ENCODE results near the gene OXSR1.

- TF ChIP-seq POLR2A (IDR thresholded peaks at IDR 0.05) (no peak), CTCF (IDR thresholded peaks at IDR 0.05) (no peak)
Measured at GRCh38 chr3:38148311-38148882, 16.9 kb upstream of the OXSR1 start.

Data from Peyer's patch (tissue), 4 donors.